Panc1 (cell line): ENCODE data around the gene ELMOD3. TPM values are rescaled to one million over a fixed set of nuclear protein-coding genes. Genes with fewer than 3 reads are reported as not detected.

Experiments
- ATAC-seq: fragments of 200-7000 bp; cut with Tn5 transposase; 2 replicates; pipeline ENCODE4 v1.9.1; 2020; ENCODE audit warnings: mild to moderate bottlenecking, moderate library complexity
- BruUV-seq: library from RNA; stranded (reverse); fragments of 400-500 nt; replicated peaks from 2 replicates; lab custom pipeline; 2021; lab: Mats Ljungman, UMichigan
- CTCF ChIA-PET: fragments of 300-600 bp; sonication (Branson Sonifier 250); formaldehyde crosslinking; loops from one replicate; lab custom pipeline; 2022; ENCODE audit warnings: antibody characterized with exemption; lab: Charles Lee
- POLR2A ChIA-PET: fragments of 300-600 bp; sonication (Branson Sonifier 250); formaldehyde crosslinking; loops from one replicate; lab custom pipeline; 2022; ENCODE audit warnings: antibody characterized with exemption; lab: Charles Lee
- DNase-seq: peaks from one replicate; pipeline ENCODE4 v3.0.0-alpha.2; 2010; ENCODE audit warnings: low read depth, low spot score
- H3K27ac ChIP-seq: 2 replicates; pipeline ENCODE4 v1.5.1; 2011; ENCODE audit warnings: mild to moderate bottlenecking, low read length, inconsistent platforms
- H3K27me3 ChIP-seq: fragments of 200-500 bp; sonication (Bioruptor generic); 2 replicates; pipeline ENCODE4 v1.6.0; 2014; ENCODE audit warnings: low read length, inconsistent platforms; ENCODE audit not compliant: control insufficient read depth, insufficient read depth
- H3K36me3 ChIP-seq: fragments of 200-500 bp; sonication (Bioruptor generic); 2 replicates; pipeline ENCODE4 v1.5.1; 2014; ENCODE audit warnings: inconsistent platforms, mild to moderate bottlenecking, low read length, moderate library complexity; ENCODE audit not compliant: control insufficient read depth, insufficient read depth
- H3K4me1 ChIP-seq: 2 replicates; pipeline ENCODE4 v1.5.1; 2011; ENCODE audit warnings: inconsistent platforms, mild to moderate bottlenecking, low read length, moderate library complexity; ENCODE audit not compliant: control insufficient read depth, insufficient read depth
- H3K4me3 ChIP-seq, 2 experiments: 2 replicates each; pipeline ENCODE4 v1.5.1; 2011 to 2012; ENCODE audit warnings: low read depth in 2 of 2, low read length in 2 of 2, mild to moderate bottlenecking in 2 of 2, inconsistent platforms in 1 of 2, moderate library complexity in 1 of 2
- H3K9me3 ChIP-seq: fragments of 200-500 bp; sonication (Bioruptor generic); 2 replicates; pipeline ENCODE4 v1.5.1; 2014; ENCODE audit warnings: low read depth, mild to moderate bottlenecking, inconsistent platforms, low read length, moderate library complexity; ENCODE audit not compliant: control insufficient read depth, insufficient read depth
- CTCF ChIP-seq: fragments of 450-650 bp; IDR thresholded peaks from 2 replicates; pipeline ENCODE4 v1.5.1; 2017; ENCODE audit warnings: mild to moderate bottlenecking
- POLR2AphosphoS5 ChIP-seq: IDR thresholded peaks from 2 replicates; pipeline ENCODE4 v1.6.1; 2012; ENCODE audit warnings: mild to moderate bottlenecking, low read depth, low read length, moderate library complexity
- REST ChIP-seq, 2 experiments: IDR thresholded peaks; 2 replicates each; pipeline ENCODE4 v1.6.1; 2011 to 2012; ENCODE audit warnings: low read depth in 2 of 2, control low read depth in 1 of 2, low read length in 1 of 2, mild to moderate bottlenecking in 1 of 2, moderate library complexity in 1 of 2; ENCODE audit not compliant: insufficient read depth in 1 of 2
- SIN3A ChIP-seq: IDR thresholded peaks from 2 replicates; pipeline ENCODE4 v1.6.1; 2012; ENCODE audit warnings: low read depth, mild to moderate bottlenecking, low read length, moderate library complexity, borderline replicate concordance; ENCODE audit not compliant: insufficient read depth
- TCF7L2 ChIP-seq: IDR thresholded peaks from 2 replicates; pipeline ENCODE4 v1.6.1; 2011; ENCODE audit warnings: mild to moderate bottlenecking, low read depth, low read length, inconsistent platforms
- in situ Hi-C: cut with HindIII; loops from 2 replicates; pipeline ENCODE4 v1.10.0; 2016; ENCODE audit warnings: low sequenced_read_pairs, low pct_unique_long_range_greater_than_20kb
- intact Hi-C: fragments of 100-400 bp; cut with micrococcal nuclease; formaldehyde crosslinking; loops from one replicate; pipeline ENCODE4 v1.10.0; 2022; ENCODE audit not compliant: unreplicated experiment
- total RNA-seq: library from RNA; stranded (reverse); gene quantifications from one replicate; pipeline ENCODE4 v1.2.1, GENCODE V29; 2021; ENCODE audit not compliant: unreplicated experiment

ELMOD3 gene
- total RNA-seq, 1 experiment from 2014 or later: 14.8 TPM

DNA sequence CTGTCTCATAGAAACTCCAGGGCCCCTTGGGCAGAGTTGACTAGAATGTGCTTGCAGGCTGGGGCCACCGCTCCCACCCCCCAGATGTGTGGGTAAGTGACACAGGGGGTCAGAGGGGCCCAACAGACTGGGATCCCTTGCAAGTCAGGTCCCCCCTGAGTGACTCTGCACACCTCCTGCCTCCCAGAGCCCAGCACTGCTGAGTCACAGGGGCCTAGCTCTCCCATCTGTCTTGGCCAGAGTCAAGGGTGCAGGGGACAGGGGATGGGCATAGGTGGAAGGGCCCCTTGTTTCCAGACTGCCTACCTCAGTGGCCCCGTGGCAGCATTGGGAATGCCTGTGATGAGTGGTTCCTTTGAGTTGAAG lies 75.3 kb downstream of the ELMOD3 start:
- no peak for TF ChIP-seq REST (IDR thresholded peaks at IDR 0.05; ENCODE audit: insufficient read depth in 1 of 2, low read depth in 2 of 2, low read length in 1 of 2)
- no peak for TF ChIP-seq POLR2AphosphoS5
- TF ChIP-seq TCF7L2: no peak
- no peak for TF ChIP-seq CTCF
- no peak for TF ChIP-seq SIN3A
- ATAC-seq: no peak
- no peak overlapping the region for H3K4me3 ChIP-seq
- H3K36me3 ChIP-seq: no peaks in the 10 kb centered on the region
- no TSS peak for BruUV-seq
- H3K27me3 ChIP-seq: no peaks in the 10 kb centered on the region
- no peak for DNase-seq
- peak overlapping the region; percentile 87 for H3K27ac ChIP-seq
- H3K9me3 ChIP-seq: no peaks in the 10 kb centered on the region
- intact Hi-C loops: loop anchor here (10.0 kb wide), 1 partner anchor 65 kb away; no protein-coding TSS in a partner anchor
- ChIA-PET CTCF (no interaction called here), POLR2A (interaction anchor here (0.6 kb wide), 2 partner anchors 87 to 112 kb away, joined by 4 to 9 read pairs; no protein-coding TSS in a partner anchor)
- peaks cover 43% of the 10 kb centered on the region for H3K4me1 ChIP-seq
- in situ Hi-C loops: no loop called here

- Histone ChIP-seq H3K27ac (peak overlapping the region; percentile 87), H3K36me3 (no peaks in the 10 kb centered on the region), H3K27me3 (no peaks in the 10 kb centered on the region), H3K4me3 (no peak overlapping the region), H3K9me3 (no peaks in the 10 kb centered on the region), H3K4me1 (peaks cover 53% of the 10 kb centered on the region)
- no TSS peak for BruUV-seq
- DNase-seq: no peak
- TF ChIP-seq TCF7L2: no peak
- TF ChIP-seq CTCF: no peak
- no peak for TF ChIP-seq POLR2AphosphoS5
- no peak for TF ChIP-seq REST (IDR thresholded peaks at IDR 0.05; ENCODE audit: insufficient read depth in 1 of 2, low read depth in 2 of 2, low read length in 1 of 2)
- no peak for TF ChIP-seq SIN3A
- in situ Hi-C loops: no loop called here
- intact Hi-C loops: no loop called here
- ATAC-seq: no peak
- ChIA-PET CTCF (no interaction called here), POLR2A (interaction anchor here (0.6 to 0.8 kb wide), 3 partner anchors 78 to 168 kb away, joined by 3 read pairs; no protein-coding TSS in a partner anchor)
Observed at GRCh38 chr2:85430752-85431569, 76.4 kb downstream of the ELMOD3 start.
